Lower leg skin (tissue), 3 donors: ENCODE data around the gene CAND1.

Experiments
- POLR2A ChIP-seq, 2 donors: fragments of 450-650 bp; IDR thresholded peaks; one replicate each; pipeline ENCODE4 v1.6.1; 2016 to 2017; ENCODE audit warnings: antibody characterized with exemption in 2 of 2, mild to moderate bottlenecking in 1 of 2, moderate library complexity in 1 of 2
- TF ChIP-seq, protein P1 (sequence below), 3 donors: fragments of 450-650 bp; IDR thresholded peaks; one replicate each; pipeline ENCODE4 v1.5.1; 2016; ENCODE audit warnings: antibody characterized with exemption in 3 of 3, mild to moderate bottlenecking in 3 of 3, moderate library complexity in 2 of 3

DNA sequence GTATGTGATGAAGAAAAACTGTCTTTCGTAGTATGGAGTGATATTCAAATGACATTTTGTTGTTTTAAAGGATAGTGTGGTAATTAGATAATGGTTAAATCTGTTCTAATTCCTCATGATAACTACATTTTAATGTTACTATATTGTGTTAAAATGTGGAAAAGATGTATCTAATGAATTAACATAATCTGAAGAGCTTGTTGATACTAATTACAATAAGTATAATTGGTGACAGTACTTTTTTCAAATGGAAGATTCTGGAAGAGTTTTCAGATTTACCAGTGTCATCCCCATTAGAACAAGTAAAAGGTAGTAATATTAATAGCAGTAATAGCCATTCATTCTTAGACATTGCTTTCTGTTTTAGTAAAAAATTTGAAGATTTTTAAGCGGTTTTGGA is 37.6 kb downstream of the CAND1 start:
- TF ChIP-seq, protein P1, sequence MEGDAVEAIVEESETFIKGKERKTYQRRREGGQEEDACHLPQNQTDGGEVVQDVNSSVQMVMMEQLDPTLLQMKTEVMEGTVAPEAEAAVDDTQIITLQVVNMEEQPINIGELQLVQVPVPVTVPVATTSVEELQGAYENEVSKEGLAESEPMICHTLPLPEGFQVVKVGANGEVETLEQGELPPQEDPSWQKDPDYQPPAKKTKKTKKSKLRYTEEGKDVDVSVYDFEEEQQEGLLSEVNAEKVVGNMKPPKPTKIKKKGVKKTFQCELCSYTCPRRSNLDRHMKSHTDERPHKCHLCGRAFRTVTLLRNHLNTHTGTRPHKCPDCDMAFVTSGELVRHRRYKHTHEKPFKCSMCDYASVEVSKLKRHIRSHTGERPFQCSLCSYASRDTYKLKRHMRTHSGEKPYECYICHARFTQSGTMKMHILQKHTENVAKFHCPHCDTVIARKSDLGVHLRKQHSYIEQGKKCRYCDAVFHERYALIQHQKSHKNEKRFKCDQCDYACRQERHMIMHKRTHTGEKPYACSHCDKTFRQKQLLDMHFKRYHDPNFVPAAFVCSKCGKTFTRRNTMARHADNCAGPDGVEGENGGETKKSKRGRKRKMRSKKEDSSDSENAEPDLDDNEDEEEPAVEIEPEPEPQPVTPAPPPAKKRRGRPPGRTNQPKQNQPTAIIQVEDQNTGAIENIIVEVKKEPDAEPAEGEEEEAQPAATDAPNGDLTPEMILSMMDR (IDR thresholded peaks at IDR 0.05): no peak
- TF ChIP-seq POLR2A (IDR thresholded peaks at IDR 0.05): no peak
